Stimulated activated naive CD8-positive, alpha-beta T cell treated with anti-CD3 and anti-CD28 coated beads, Interleukin-15, Interleukin-2, amounts not matched to agents 100 ng/mL and 50 ng/mL, for 24 hours (primary cell): ENCODE results near the gene AHNAK.

Experiments
- H3K27ac Mint-ChIP-seq: one replicate; pipeline ENCODE4 v1.8.0; 2021; ENCODE audit warnings: mild to moderate bottlenecking, mixed read lengths
- H3K27me3 Mint-ChIP-seq: one replicate; pipeline ENCODE4 v1.8.0; 2021; ENCODE audit warnings: mixed read lengths
- H3K36me3 Mint-ChIP-seq: one replicate; pipeline ENCODE4 v1.8.0; 2021; ENCODE audit warnings: low read depth, mixed read lengths
- H3K4me1 Mint-ChIP-seq: one replicate; pipeline ENCODE4 v1.8.0; 2021; ENCODE audit warnings: low read depth, mixed read lengths
- H3K4me3 Mint-ChIP-seq: one replicate; pipeline ENCODE4 v1.8.0; 2021; ENCODE audit warnings: mild to moderate bottlenecking, mixed read lengths
- H3K9me3 Mint-ChIP-seq: one replicate; pipeline ENCODE4 v1.8.0; 2021; ENCODE audit warnings: mixed read lengths

Gene AHNAK

GRCh38 chr11:62487136-62487535 is 59.5 kb downstream of the AHNAK start:
- Mint-ChIP-seq H3K9me3 (no peaks in the 10 kb centered on the region), H3K36me3 (no peaks in the 10 kb centered on the region), H3K4me3 (no peak overlapping the region), H3K27me3 (peaks cover 3% of the 10 kb centered on the region), H3K27ac (no peak overlapping the region), H3K4me1 (no peaks in the 10 kb centered on the region)

DNA sequence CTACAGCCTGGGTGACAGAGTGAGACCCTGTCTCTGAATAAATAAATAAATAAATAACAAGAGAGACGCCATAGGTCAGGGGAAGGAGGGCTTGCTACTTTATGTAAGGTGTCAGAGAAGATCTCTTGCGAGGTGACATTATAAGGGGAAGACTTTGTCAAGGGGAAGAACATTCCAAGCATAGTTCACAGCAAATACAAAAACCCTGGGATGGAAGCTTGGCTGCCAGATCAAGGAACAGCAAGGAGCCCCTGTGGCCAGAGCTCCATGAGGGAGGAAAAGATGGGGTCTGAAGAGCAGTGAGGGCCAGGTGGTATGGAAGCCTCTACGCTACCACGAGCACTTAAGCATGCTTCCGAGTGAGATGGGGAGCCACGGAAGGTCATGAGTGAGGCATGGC is 62.3 kb downstream of the AHNAK start:
- no peak overlapping the region for H3K27ac Mint-ChIP-seq
- no peaks in the 10 kb centered on the region for H3K9me3 Mint-ChIP-seq
- peaks cover 3% of the 10 kb centered on the region for H3K27me3 Mint-ChIP-seq
- no peak overlapping the region for H3K4me3 Mint-ChIP-seq
- no peaks in the 10 kb centered on the region for H3K36me3 Mint-ChIP-seq
- no peaks in the 10 kb centered on the region for H3K4me1 Mint-ChIP-seq

DNA sequence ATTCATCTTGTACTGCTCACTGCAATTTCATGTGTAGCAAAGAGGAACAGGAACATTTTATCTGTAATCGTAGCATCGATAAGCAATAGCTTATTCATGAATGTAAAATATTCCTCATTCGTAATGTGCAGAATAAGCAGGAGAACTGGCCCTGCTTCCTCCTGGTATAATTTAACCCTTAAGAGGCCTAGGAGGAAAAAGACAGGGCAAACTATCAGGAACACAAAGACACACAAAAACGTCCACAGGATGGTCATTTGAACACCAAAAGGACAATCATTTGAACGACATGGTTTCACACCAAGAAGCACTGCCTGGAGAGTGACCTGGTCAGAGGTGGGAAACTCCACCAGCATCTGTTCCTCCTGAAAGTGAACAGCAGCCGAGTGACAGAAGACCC is 63.9 kb downstream of the AHNAK start:
- Mint-ChIP-seq H3K4me1 (no peaks in the 10 kb centered on the region), H3K27ac (no peak overlapping the region), H3K9me3 (no peaks in the 10 kb centered on the region), H3K27me3 (peaks cover 3% of the 10 kb centered on the region), H3K36me3 (no peaks in the 10 kb centered on the region), H3K4me3 (no peak overlapping the region)

DNA sequence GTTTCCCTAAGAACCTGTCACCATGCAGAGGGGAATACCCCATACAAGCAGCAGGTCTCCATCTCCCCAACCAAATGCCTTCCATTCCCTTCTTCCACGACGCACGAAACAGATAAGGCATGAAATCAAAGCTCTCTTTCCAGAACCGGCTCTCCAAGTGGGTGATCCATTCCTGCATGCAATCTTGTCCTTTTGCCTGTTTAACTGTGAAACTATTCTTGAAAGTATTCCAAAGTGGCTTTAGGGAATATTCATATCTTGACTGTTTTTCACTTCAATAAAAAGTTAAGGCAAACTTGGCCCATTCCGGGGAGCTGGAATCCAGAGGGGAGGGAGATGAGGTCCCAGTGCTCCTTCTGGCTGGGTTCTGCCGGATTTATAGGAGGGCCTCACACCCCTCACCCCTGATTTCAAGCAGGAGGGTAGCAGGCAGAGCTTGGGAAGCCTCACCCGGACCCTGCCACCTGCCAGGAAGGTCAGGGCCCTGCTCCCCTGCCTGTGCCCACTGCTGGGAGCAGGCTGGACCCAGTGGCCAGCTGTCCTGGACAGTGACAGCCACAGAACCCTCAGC is 66.9 kb downstream of the AHNAK start:
- Mint-ChIP-seq H3K27ac (no peak overlapping the region), H3K4me3 (no peak overlapping the region), H3K9me3 (no peaks in the 10 kb centered on the region)

GRCh38 chr11:62477927-62478326 is 68.7 kb downstream of the AHNAK start:
- Mint-ChIP-seq H3K4me1 (no peaks in the 10 kb centered on the region), H3K27ac (no peak overlapping the region), H3K9me3 (no peaks in the 10 kb centered on the region), H3K36me3 (no peaks in the 10 kb centered on the region), H3K27me3 (no peaks in the 10 kb centered on the region), H3K4me3 (no peak overlapping the region)

More for the DNA sequence above, 66.9 kb downstream of the AHNAK start:
- no peaks in the 10 kb centered on the region for H3K36me3 Mint-ChIP-seq
- no peaks in the 10 kb centered on the region for H3K4me1 Mint-ChIP-seq
- peaks cover 3% of the 10 kb centered on the region for H3K27me3 Mint-ChIP-seq

DNA sequence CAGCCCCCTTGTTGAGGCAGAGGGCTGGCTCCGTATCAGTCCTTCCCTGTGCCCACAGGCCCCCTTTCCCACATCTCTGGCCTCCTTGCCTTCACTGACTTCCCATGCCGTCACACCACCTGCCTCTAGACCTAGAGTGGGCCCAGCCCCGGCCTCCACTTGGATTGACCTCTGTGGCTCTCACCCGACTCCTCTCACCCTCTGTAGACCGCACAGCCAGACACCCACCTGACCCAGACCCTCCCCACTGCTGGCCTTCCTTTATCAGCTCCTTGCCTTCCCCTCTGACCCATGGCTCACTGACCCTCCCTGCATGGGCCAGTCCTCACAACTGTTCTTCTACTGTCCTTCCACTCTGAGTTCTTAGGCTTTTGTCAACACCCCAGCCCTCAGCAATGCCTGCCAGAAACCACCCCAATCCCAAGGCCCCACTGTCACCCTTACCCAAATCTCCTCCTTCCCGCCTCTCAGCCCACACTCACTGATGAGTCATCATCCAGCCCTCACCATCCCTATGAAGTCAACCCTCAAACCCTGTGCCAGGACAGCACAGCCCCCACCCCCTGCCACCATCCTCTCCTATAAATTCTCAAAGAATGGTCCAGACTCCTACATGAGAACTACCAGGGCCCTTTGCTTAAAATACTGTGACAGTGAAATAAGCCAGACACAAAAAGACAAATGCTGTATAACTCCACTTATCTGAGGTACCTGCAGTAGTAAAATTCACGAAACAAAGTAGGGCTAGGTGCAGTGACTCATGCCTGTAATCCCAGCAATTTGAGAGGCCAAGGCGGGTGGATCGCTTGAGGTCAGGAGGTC is 74.3 kb downstream of the AHNAK start:
- no peaks in the 10 kb centered on the region for H3K9me3 Mint-ChIP-seq
- H3K36me3 Mint-ChIP-seq = no peaks in the 10 kb centered on the region
- no peak overlapping the region for H3K27ac Mint-ChIP-seq
- H3K27me3 Mint-ChIP-seq = no peaks in the 10 kb centered on the region
- peaks cover 6% of the 10 kb centered on the region for H3K4me1 Mint-ChIP-seq
- no peak overlapping the region for H3K4me3 Mint-ChIP-seq

DNA sequence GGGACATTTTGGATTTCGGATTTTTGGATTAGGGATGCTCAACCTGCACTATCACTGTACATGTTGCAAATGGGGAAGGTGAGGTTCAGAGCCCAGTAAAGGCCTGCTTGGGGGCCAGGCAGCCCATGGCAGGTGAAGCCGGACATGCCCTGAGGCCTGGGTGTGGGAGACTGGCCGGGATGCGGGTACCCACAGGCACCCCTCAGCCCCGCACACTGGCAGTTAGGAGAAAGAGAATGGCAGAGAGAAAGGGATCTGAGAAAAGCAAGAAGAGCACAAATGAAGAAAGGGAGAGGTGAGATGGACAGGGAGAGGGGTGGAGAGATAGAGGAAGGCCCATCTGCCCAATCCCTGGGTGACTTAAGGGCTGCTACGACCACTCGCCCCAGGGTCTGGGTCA is 75.0 kb downstream of the AHNAK start:
- Mint-ChIP-seq H3K4me3 (no peak overlapping the region), H3K36me3 (no peaks in the 10 kb centered on the region), H3K9me3 (no peaks in the 10 kb centered on the region), H3K27ac (no peak overlapping the region), H3K27me3 (no peaks in the 10 kb centered on the region), H3K4me1 (peaks cover 6% of the 10 kb centered on the region)

GRCh38 chr11:62468577-62468976 is 78.0 kb downstream of the AHNAK start:
- Mint-ChIP-seq H3K27ac (no peak overlapping the region), H3K4me1 (peaks cover 6% of the 10 kb centered on the region), H3K4me3 (no peak overlapping the region), H3K9me3 (no peaks in the 10 kb centered on the region), H3K27me3 (no peaks in the 10 kb centered on the region), H3K36me3 (no peaks in the 10 kb centered on the region)

DNA sequence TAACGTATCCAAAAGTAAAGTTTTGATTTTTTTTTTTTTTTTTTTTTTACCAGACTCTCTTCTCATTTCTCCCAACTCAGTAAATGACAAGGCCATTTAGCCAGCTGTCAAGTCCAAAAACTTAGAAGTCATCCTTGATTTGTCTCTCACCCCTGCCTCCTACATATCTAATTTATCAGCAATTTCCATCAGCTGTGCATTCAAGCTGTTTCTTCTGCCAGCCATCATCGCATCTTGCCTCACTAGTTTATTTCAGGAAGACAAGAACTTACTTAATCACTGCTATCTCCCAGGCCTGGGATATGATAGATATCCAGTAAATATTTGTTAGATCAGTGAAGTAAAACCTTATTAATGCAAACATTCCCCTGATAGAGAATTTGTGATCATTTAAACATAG is 80.2 kb downstream of the AHNAK start:
- Mint-ChIP-seq H3K27ac (no peak overlapping the region), H3K9me3 (no peaks in the 10 kb centered on the region), H3K4me1 (no peaks in the 10 kb centered on the region), H3K27me3 (no peaks in the 10 kb centered on the region), H3K36me3 (no peaks in the 10 kb centered on the region), H3K4me3 (no peak overlapping the region)

DNA sequence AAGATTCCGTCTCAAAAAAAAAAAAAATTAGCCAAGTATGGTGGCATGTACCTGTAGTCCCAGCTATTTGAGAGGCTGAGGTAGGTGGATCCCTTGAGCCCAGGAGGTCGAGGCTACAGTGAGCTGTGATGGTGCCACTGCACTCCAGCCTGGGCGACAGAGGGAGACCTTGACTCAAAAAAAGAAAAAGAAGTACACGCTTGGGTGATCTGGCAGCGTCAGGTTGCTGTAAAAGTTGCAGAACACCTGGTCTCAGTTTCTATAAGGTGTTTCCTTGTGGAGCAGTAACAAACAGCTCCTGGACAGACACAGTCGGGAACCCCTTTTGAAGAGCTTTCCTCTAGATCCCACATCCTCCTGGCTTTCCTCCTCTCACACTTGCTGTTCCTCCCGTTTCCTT is 82.0 kb downstream of the AHNAK start:
- Mint-ChIP-seq H3K9me3 (no peaks in the 10 kb centered on the region), H3K27me3 (no peaks in the 10 kb centered on the region), H3K36me3 (no peaks in the 10 kb centered on the region), H3K4me1 (no peaks in the 10 kb centered on the region), H3K27ac (no peak overlapping the region), H3K4me3 (no peak overlapping the region)

GRCh38 chr11:62463121-62463542 is 83.5 kb downstream of the AHNAK start:
- Mint-ChIP-seq H3K9me3 (no peaks in the 10 kb centered on the region), H3K4me1 (no peaks in the 10 kb centered on the region), H3K4me3 (no peak overlapping the region), H3K36me3 (no peaks in the 10 kb centered on the region), H3K27me3 (no peaks in the 10 kb centered on the region), H3K27ac (no peak overlapping the region)

DNA sequence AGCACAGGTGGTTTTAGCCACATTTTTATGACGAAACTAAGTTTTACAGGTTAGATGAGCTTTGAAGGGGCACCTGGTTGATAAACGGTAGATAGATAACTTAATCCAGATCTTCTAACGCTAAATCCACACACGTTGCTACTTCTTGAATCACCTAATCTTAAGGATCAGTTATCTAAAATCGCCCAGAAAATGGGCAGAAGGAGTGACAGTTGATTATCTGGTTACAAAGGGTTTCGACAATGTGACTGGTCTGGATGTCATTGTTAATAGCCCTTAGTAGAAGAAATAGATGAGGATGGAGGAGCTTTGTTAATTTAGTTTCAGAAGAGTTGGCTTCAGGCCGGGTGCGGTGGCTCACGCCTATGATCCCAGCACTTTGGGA is 84.1 kb downstream of the AHNAK start:
- Mint-ChIP-seq H3K4me1 (no peaks in the 10 kb centered on the region), H3K27ac (no peak overlapping the region), H3K27me3 (no peaks in the 10 kb centered on the region), H3K36me3 (no peaks in the 10 kb centered on the region), H3K9me3 (no peaks in the 10 kb centered on the region), H3K4me3 (no peak overlapping the region)

- Mint-ChIP-seq H3K9me3 (no peaks in the 10 kb centered on the region), H3K27ac (no peak overlapping the region), H3K4me3 (no peak overlapping the region), H3K36me3 (no peaks in the 10 kb centered on the region), H3K27me3 (no peaks in the 10 kb centered on the region), H3K4me1 (no peaks in the 10 kb centered on the region)
Measured at GRCh38 chr11:62461740-62462507, 84.7 kb downstream of the AHNAK start.

DNA sequence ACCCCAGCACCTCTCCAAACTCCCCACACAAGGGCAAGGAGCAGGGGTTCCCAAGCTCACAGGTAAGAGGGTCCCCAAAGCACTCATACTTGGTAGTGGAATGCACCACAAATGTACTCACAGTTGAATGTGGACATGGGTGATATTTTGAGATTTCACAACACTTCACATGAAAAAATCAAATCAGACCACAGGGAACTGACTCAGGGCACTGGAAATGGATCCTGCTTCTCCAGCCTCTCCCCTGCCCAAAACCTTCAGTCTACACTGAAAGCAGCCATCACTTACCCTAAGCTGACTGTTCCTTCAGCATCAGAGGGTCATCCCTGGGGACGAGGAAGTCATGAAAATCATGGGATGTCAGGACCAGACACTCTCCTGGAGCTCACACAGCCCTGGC is 87.5 kb downstream of the AHNAK start:
- Mint-ChIP-seq H3K4me3 (no peak overlapping the region), H3K9me3 (no peaks in the 10 kb centered on the region), H3K4me1 (no peaks in the 10 kb centered on the region), H3K36me3 (no peaks in the 10 kb centered on the region), H3K27ac (no peak overlapping the region), H3K27me3 (no peaks in the 10 kb centered on the region)

DNA sequence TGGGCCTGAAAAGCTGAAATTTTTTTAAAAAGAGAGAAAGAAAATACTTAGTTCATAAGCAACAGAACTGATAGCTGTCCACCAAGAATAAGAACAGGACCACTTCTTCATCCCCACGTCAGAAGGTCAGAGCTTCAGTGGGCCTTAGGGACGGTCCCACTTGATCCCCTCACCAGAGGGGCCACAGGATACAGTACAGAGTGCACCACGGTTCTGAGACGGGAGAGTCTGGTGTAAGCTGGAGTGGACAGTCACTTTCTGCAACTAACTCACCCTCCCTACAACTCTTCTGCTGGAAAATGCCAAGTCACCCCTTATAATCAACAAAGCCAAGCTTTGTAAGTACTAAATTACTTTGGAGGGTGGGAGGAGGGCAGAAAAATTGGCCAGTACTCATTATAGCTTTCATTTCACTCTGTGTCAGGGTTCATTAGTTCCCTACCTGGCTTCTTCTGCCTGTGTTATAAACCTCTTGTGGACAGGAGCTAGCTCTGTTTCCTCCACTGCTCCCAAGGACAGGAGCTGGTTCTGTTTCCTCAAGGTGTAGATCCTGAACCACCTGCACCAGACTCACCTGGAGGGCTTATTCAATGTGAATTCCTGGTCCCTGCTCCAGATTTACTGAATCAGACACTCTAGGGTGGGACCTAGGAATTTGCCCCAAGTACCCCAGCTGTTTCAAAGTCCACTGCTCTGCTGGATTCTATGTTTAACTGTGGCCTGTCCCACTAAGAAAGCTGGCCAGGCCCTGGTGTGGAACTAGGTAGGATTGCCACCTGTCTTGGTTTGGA is 88.2 kb downstream of the AHNAK start:
- Mint-ChIP-seq H3K36me3 (no peaks in the 10 kb centered on the region), H3K27me3 (no peaks in the 10 kb centered on the region), H3K4me1 (no peaks in the 10 kb centered on the region), H3K27ac (no peak overlapping the region), H3K9me3 (no peaks in the 10 kb centered on the region), H3K4me3 (no peak overlapping the region)
